Ascending aorta (tissue), 2 donors: ENCODE results near the gene DCDC2. TPM values are rescaled to one million over a fixed set of nuclear protein-coding genes. Genes with fewer than 3 reads are reported as not detected.
"Not testable (repeated sequence)": the region's sequence is repeated elsewhere in the genome, so short reads cannot be mapped to it uniquely, and the experiment has no call there.

ENCODE experiments used
- DNase-seq, 2 donors: peaks; one replicate each; pipeline ENCODE4 v3.0.0-alpha.2; 2019; ENCODE audit warnings: low spot score in 2 of 2
- H3K27ac ChIP-seq, 2 donors: fragments of 200-600 bp; sonication (generic); one replicate each; pipeline ENCODE4 v1.5.1; 2016 to 2017; ENCODE audit warnings: mild to moderate bottlenecking in 1 of 2
- H3K27me3 ChIP-seq: fragments of 200-600 bp; sonication (generic); one replicate; pipeline ENCODE4 v1.5.1; 2017
- H3K36me3 ChIP-seq, 2 donors: fragments of 200-600 bp; sonication (generic); one replicate each; pipeline ENCODE4 v1.5.1; 2016
- H3K4me1 ChIP-seq, 2 donors: fragments of 200-600 bp; sonication (generic); one replicate each; pipeline ENCODE4 v1.5.1; 2016 to 2017; ENCODE audit warnings: mild to moderate bottlenecking in 1 of 2
- H3K4me3 ChIP-seq, 2 donors: fragments of 200-600 bp; sonication (generic); one replicate each; pipeline ENCODE4 v1.5.1; 2016 to 2017; ENCODE audit warnings: mild to moderate bottlenecking in 1 of 2
- H3K9me3 ChIP-seq, 2 donors: fragments of 200-600 bp; sonication (generic); one replicate each; pipeline ENCODE4 v1.5.1; 2016
- CTCF ChIP-seq, 3 experiments: fragments of 200-600 bp in 2 of 3; fragments of 450-650 bp in 1 of 3; sonication (generic) in 2 of 3; IDR thresholded peaks; one replicate each; pipeline ENCODE4 v1.5.1; 2016 to 2019; ENCODE audit warnings: antibody characterized with exemption in 3 of 3, mild to moderate bottlenecking in 1 of 3, moderate library complexity in 1 of 3
- intact Hi-C: fragments of 100-400 bp; cut with DNase I; formaldehyde crosslinking; loops from one replicate; pipeline ENCODE4 v1.15.1; 2023
- total RNA-seq: library from RNA; depleted of rRNA; stranded (reverse); fragments of >200 nt; gene quantifications from one replicate; pipeline ENCODE4 v1.1.0, GENCODE V29; 2016

Gene DCDC2
- total RNA-seq, 1 donor from 2014 or later = not detected

GRCh38 chr6:24147511-24148153 is 210.2 kb downstream of the DCDC2 start:
- Histone ChIP-seq H3K9me3 (no peaks in the 10 kb centered on the region), H3K36me3 (no peaks in the 10 kb centered on the region), H3K27ac (no peak overlapping the region), H3K4me1 (no peaks in the 10 kb centered on the region), H3K4me3 (no peak overlapping the region), H3K27me3 (no peaks in the 10 kb centered on the region)
- DNase-seq = no peak
- TF ChIP-seq CTCF (IDR thresholded peaks at IDR 0.05) = no peak
- intact Hi-C loops = no loop called here

GRCh38 chr6:24146871-24147270 is 211.0 kb downstream of the DCDC2 start:
- Histone ChIP-seq H3K4me3 (no peak overlapping the region), H3K27ac (no peak overlapping the region), H3K27me3 (no peaks in the 10 kb centered on the region), H3K4me1 (no peaks in the 10 kb centered on the region), H3K9me3 (no peaks in the 10 kb centered on the region), H3K36me3 (no peaks in the 10 kb centered on the region)
- intact Hi-C loops = no loop called here
- no peak for DNase-seq
- TF ChIP-seq CTCF (IDR thresholded peaks at IDR 0.05) = no peak

GRCh38 chr6:24145690-24146131 is 212.1 kb downstream of the DCDC2 start:
- TF ChIP-seq CTCF (IDR thresholded peaks at IDR 0.05) = no peak
- Histone ChIP-seq H3K4me1 (no peaks in the 10 kb centered on the region), H3K36me3 (no peaks in the 10 kb centered on the region), H3K9me3 (no peaks in the 10 kb centered on the region), H3K4me3 (no peak overlapping the region), H3K27ac (no peak overlapping the region), H3K27me3 (no peaks in the 10 kb centered on the region)
- intact Hi-C loops = no loop called here
- DNase-seq = no peak

GRCh38 chr6:24142733-24143132 is 215.1 kb downstream of the DCDC2 start:
- intact Hi-C loops, H3K36me3 ChIP-seq, H3K9me3 ChIP-seq, DNase-seq, H3K27ac ChIP-seq, H3K4me1 ChIP-seq, H3K4me3 ChIP-seq, H3K27me3 ChIP-seq: not testable (repeated sequence)

- no peaks in the 10 kb centered on the region for H3K9me3 ChIP-seq
- no peaks in the 10 kb centered on the region for H3K4me1 ChIP-seq
- no peak for TF ChIP-seq CTCF (IDR thresholded peaks at IDR 0.05)
- intact Hi-C loops = no loop called here
- no peaks in the 10 kb centered on the region for H3K36me3 ChIP-seq
- no peaks in the 10 kb centered on the region for H3K27me3 ChIP-seq
- H3K27ac ChIP-seq = no peak overlapping the region
- no peak for DNase-seq
- no peak overlapping the region for H3K4me3 ChIP-seq
Observed at GRCh38 chr6:24140591-24140990, 217.3 kb downstream of the DCDC2 start.

- no peaks in the 10 kb centered on the region for H3K9me3 ChIP-seq
- H3K27me3 ChIP-seq = no peaks in the 10 kb centered on the region
- DNase-seq = no peak
- intact Hi-C loops = no loop called here
- no peak for TF ChIP-seq CTCF (IDR thresholded peaks at IDR 0.05)
- H3K4me3 ChIP-seq = no peak overlapping the region
- no peaks in the 10 kb centered on the region for H3K36me3 ChIP-seq
- H3K4me1 ChIP-seq = no peaks in the 10 kb centered on the region
- no peak overlapping the region for H3K27ac ChIP-seq
Observed at GRCh38 chr6:24139639-24140038, 218.2 kb downstream of the DCDC2 start.
